Measurements from ENCODE around the gene CST3.
A peak's percentile ranks its signal among the peaks of the same experiment; 100 is the strongest.
"Not testable (repeated sequence)": the region's sequence is repeated elsewhere in the genome, so short reads cannot be mapped to it uniquely, and the experiment has no call there.

The CST3 gene

GRCh38 chr20:23646106-23646873 lies 8.5 kb upstream of the CST3 start:
- DNase-seq, result no peak
- intact Hi-C loops (cut with DNase I), result no loop called here

- intact Hi-C loops (cut with DNase I), result no loop called here
Observed at GRCh38 chr20:23645575-23645974, 7.8 kb upstream of the CST3 start.

GRCh38 chr20:23644164-23644563 lies 6.4 kb upstream of the CST3 start:
- no peak for DNase-seq

More at GRCh38 chr20:23645575-23645974, 7.8 kb upstream of the CST3 start:
- no peak for DNase-seq

GRCh38 chr20:23643659-23644058 lies 5.9 kb upstream of the CST3 start:
- intact Hi-C loops (cut with DNase I), result no loop called here
- no peak for DNase-seq

More at GRCh38 chr20:23644164-23644563, 6.4 kb upstream of the CST3 start:
- intact Hi-C loops (cut with DNase I), result no loop called here

GRCh38 chr20:23641936-23642751 lies 4.4 kb upstream of the CST3 start:
- DNase-seq, result no peak

GRCh38 chr20:23640671-23641667 lies 3.2 kb upstream of the CST3 start:
- intact Hi-C loops (cut with DNase I), result no loop called here
- DNase-seq, result no peak

More at GRCh38 chr20:23641936-23642751, 4.4 kb upstream of the CST3 start:
- intact Hi-C loops (cut with DNase I), result no loop called here

GRCh38 chr20:23640018-23640601 lies 2.4 kb upstream of the CST3 start:
- intact Hi-C loops (cut with DNase I), result no loop called here
- DNase-seq, result no peak

- DNase-seq, result no peak
- intact Hi-C loops (cut with DNase I), result no loop called here
Observed at GRCh38 chr20:23639490-23639958, 1.8 kb upstream of the CST3 start.

GRCh38 chr20:23638309-23638708 lies 554 bp upstream of the CST3 start:
- intact Hi-C loops (cut with DNase I), result no loop called here
- no peak for DNase-seq

- intact Hi-C loops (cut with DNase I), result no loop called here
- DNase-seq, result no peak
Observed at GRCh38 chr20:23636908-23637281, 860 bp downstream of the CST3 start.

- intact Hi-C loops (cut with DNase I), result no loop called here
- DNase-seq, result peak in 1 of 10 donors; percentile 79
Observed at GRCh38 chr20:23636182-23636907, 1.4 kb downstream of the CST3 start.

- intact Hi-C loops (cut with DNase I); DNase-seq: not testable (repeated sequence)
Observed at GRCh38 chr20:23635768-23636090, 2.0 kb downstream of the CST3 start.

GRCh38 chr20:23634985-23635767 lies 2.6 kb downstream of the CST3 start:
- intact Hi-C loops (cut with DNase I), result no loop called here
- peak in 1 of 10 donors; percentile 55 for DNase-seq

GRCh38 chr20:23634044-23634801 lies 3.5 kb downstream of the CST3 start:
- intact Hi-C loops (cut with DNase I), result no loop called here
- DNase-seq, result peak in 1 of 10 donors; percentile 64

GRCh38 chr20:23632711-23633573 lies 4.8 kb downstream of the CST3 start:
- intact Hi-C loops (cut with DNase I), result no loop called here
- no peak for DNase-seq

- peak in 2 of 10 donors; percentile 74 to 84 for DNase-seq
- intact Hi-C loops (cut with DNase I), result no loop called here
Observed at GRCh38 chr20:23631981-23632710, 5.6 kb downstream of the CST3 start.
